Neural cell (in vitro differentiated cells): Measurements from ENCODE around the gene BRD3OS. TPM values are rescaled to one million over a fixed set of nuclear protein-coding genes. Genes with fewer than 3 reads are reported as not detected.

ENCODE experiments used
- H2AFZ ChIP-seq: fragments of 200-600, 300-800 bp; sonication (generic), shearing (Covaris generic); 2 replicates; pipeline ENCODE4 v1.6.0; 2014; ENCODE audit warnings: low read depth, mild to moderate bottlenecking, antibody characterized with exemption, low read length, moderate library complexity
- H3F3A ChIP-seq: fragments of 200-600 bp; shearing (Covaris generic); 2 replicates; pipeline ENCODE4 v1.6.1; 2016; ENCODE audit warnings: mild to moderate bottlenecking, moderate library complexity, mixed read lengths, antibody characterized with exemption, low read length; ENCODE audit not compliant: insufficient read depth, poor library complexity, severe bottlenecking
- H3K27ac ChIP-seq: fragments of 200-600, 300-800 bp; sonication (generic), shearing (Covaris generic); 2 replicates; pipeline ENCODE4 v1.5.1; 2014; ENCODE audit warnings: mild to moderate bottlenecking, low read length, moderate library complexity
- H3K27me3 ChIP-seq: fragments of 300-800, 200-600 bp; sonication (generic), shearing (Covaris generic); 2 replicates; pipeline ENCODE4 v1.6.0; 2014; ENCODE audit warnings: mild to moderate bottlenecking, low read depth, low read length, moderate library complexity; ENCODE audit not compliant: insufficient read depth
- H3K36me3 ChIP-seq: fragments of 300-800, 200-600 bp; sonication (generic), shearing (Covaris generic); 2 replicates; pipeline ENCODE4 v1.5.1; 2014; ENCODE audit warnings: mild to moderate bottlenecking, antibody characterized with exemption, low read length, moderate library complexity; ENCODE audit not compliant: insufficient read depth
- H3K4me2 ChIP-seq: fragments of 300-800, 200-600 bp; sonication (generic), shearing (Covaris generic); 2 replicates; pipeline ENCODE4 v1.6.0; 2014; ENCODE audit warnings: mild to moderate bottlenecking, low read length
- H3K4me3 ChIP-seq: fragments of 300-800, 200-600 bp; sonication (generic), shearing (Covaris generic); 2 replicates; pipeline ENCODE4 v1.5.1; 2014; ENCODE audit warnings: mild to moderate bottlenecking, low read length, moderate library complexity
- H3K79me2 ChIP-seq: fragments of 200-600 bp; shearing (Covaris generic); replicated peaks from 2 replicates; pipeline ENCODE4 v1.6.0; 2014; ENCODE audit warnings: mild to moderate bottlenecking, low read length, moderate library complexity; ENCODE audit not compliant: insufficient read depth
- H3K9ac ChIP-seq: fragments of 300-800, 200-600 bp; sonication (generic), shearing (Covaris generic); 2 replicates; pipeline ENCODE4 v1.6.1; 2016; ENCODE audit warnings: mild to moderate bottlenecking, low read length, mixed read lengths
- H3K9me2 ChIP-seq: fragments of 200-600 bp; shearing (Covaris generic); 2 replicates; pipeline ENCODE4 v1.6.1; 2016; ENCODE audit warnings: mild to moderate bottlenecking, low read length, mixed read lengths; ENCODE audit not compliant: insufficient read depth
- H3K9me3 ChIP-seq: fragments of 200-600, 300-800 bp; sonication (generic), shearing (Covaris generic); 2 replicates; pipeline ENCODE4 v1.6.1; 2016; ENCODE audit warnings: mild to moderate bottlenecking, mixed run types, low read length, moderate library complexity, mixed read lengths
- H4K20me1 ChIP-seq: fragments of 200-600 bp; shearing (Covaris generic); 2 replicates; pipeline ENCODE4 v1.6.1; 2016; ENCODE audit warnings: mild to moderate bottlenecking, mixed run types; ENCODE audit not compliant: insufficient read depth
- CTCF ChIP-seq: fragments of 450-650 bp; IDR thresholded peaks from 2 replicates; pipeline ENCODE4 v1.5.1; 2014; ENCODE audit warnings: antibody characterized with exemption, mild to moderate bottlenecking, moderate library complexity; ENCODE audit not compliant: poor library complexity, severe bottlenecking
- EP300 ChIP-seq: fragments of 450-650 bp; conservative IDR thresholded peaks from 2 replicates; pipeline ENCODE4 v1.6.1; 2014; ENCODE audit warnings: antibody characterized with exemption, mild to moderate bottlenecking, moderate library complexity; ENCODE audit not compliant: poor library complexity, severe bottlenecking
- EZH2 ChIP-seq: fragments of 200-600, 300-800 bp; shearing (Covaris generic), sonication (generic); IDR thresholded peaks from 2 replicates; pipeline ENCODE4 v1.6.1; 2014; ENCODE audit warnings: antibody characterized with exemption, low read length, borderline replicate concordance, mild to moderate bottlenecking; ENCODE audit not compliant: insufficient read depth, poor library complexity, severe bottlenecking
- MXI1 ChIP-seq: fragments of 450-650 bp; conservative IDR thresholded peaks from 2 replicates; pipeline ENCODE4 v1.6.1; 2014; ENCODE audit warnings: antibody characterized with exemption, mild to moderate bottlenecking; ENCODE audit not compliant: poor library complexity, severe bottlenecking
- POLR2AphosphoS5 ChIP-seq: IDR thresholded peaks from 2 replicates; pipeline ENCODE4 v1.6.1; 2012
- RAD21 ChIP-seq: fragments of 450-650 bp; conservative IDR thresholded peaks from 2 replicates; pipeline ENCODE4 v1.6.1; 2014; ENCODE audit warnings: antibody characterized with exemption, mild to moderate bottlenecking, moderate library complexity
- REST ChIP-seq: IDR thresholded peaks from 2 replicates; pipeline ENCODE4 v1.6.1; 2012; ENCODE audit warnings: borderline replicate concordance
- SMC3 ChIP-seq: fragments of 450-650 bp; conservative IDR thresholded peaks from 2 replicates; pipeline ENCODE4 v1.6.1; 2014; ENCODE audit warnings: antibody characterized with exemption, mild to moderate bottlenecking, moderate library complexity; ENCODE audit not compliant: poor library complexity
- TAF1 ChIP-seq: IDR thresholded peaks from 2 replicates; pipeline ENCODE4 v1.6.1; 2012; ENCODE audit warnings: low read depth
- polyA plus RNA-seq: library from polyadenylated mRNA; depleted of rRNA; stranded (reverse); fragments of >200 nt; gene quantifications from 2 replicates; pipeline ENCODE4 v1.2.3, GENCODE V29; 2014

The BRD3OS gene
- polyA plus RNA-seq, 1 donor from 2014 or later: 49.5 TPM

DNA sequence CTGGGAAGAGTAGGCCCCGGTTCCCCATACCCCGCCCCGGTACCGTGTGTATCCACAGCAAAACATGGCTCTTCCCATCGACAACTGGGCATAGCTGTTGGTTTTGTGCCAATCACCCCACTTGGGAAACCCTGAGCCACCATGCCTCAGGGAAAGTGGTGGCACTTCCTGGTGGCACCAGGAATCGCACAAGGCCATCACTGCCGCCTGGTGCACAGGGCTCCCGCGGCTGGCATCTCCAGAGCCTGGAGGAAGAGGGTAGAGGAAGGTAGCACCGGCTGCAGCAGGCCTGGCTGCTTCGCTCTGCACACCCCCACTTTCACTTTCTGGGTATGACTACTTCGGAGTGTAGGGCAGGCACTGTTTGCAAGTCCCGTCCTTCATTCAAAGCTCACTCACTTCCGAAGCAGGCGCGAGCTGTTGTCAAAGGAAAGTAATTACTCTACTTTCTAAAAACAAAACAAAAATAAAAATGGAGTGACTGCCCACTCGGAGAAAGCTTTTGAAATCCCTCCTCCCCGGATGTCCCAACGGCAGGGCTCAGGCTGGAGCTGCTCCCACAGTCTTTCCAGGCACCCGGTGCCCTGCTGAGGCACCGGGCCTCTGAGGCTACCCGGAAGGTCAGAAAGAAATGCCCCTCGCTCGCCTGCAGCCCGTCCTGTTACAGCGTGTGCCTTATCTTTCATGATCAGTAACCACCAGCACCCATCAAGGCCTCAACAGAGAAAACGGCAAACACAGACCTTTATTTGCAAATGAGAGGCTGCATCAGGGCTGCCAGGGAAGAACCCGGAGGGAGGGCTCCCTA, 40.5 kb downstream of the BRD3OS start:
- Histone ChIP-seq H3K4me2 (peak overlapping the region; percentile 97), H3K27ac (peak overlapping the region; percentile 80), H3K4me3 (peak overlapping the region; percentile 92), H3K9me3 (no peaks in the 10 kb centered on the region), H3K9me2 (no peaks in the 10 kb centered on the region), H4K20me1 (peaks cover 45% of the 10 kb centered on the region), H3K36me3 (no peaks in the 10 kb centered on the region), H3K9ac (peak overlapping the region; percentile 87), H3F3A (no peaks in the 10 kb centered on the region), H3K27me3 (no peaks in the 10 kb centered on the region), H2AFZ (no peak overlapping the region), H3K79me2 (peaks cover 63% of the 10 kb centered on the region)
- TF ChIP-seq EZH2 (no peak), EP300 (no peak), SMC3 (no peak), POLR2AphosphoS5 (no peak), RAD21 (no peak), CTCF (no peak), MXI1 (no peak), REST (no peak), TAF1 (no peak)

GRCh38 chr9:134066526-134066912, 41.2 kb downstream of the BRD3OS start:
- Histone ChIP-seq H3K9me3 (no peaks in the 10 kb centered on the region), H3K4me3 (peak overlapping the region; percentile 92), H2AFZ (no peak overlapping the region), H3K79me2 (peaks cover 56% of the 10 kb centered on the region), H3K4me2 (peak overlapping the region; percentile 97), H3K9ac (peak overlapping the region; percentile 87), H3K27me3 (no peaks in the 10 kb centered on the region), H3K9me2 (no peaks in the 10 kb centered on the region), H3K27ac (peak overlapping the region; percentile 80), H4K20me1 (peaks cover 38% of the 10 kb centered on the region), H3F3A (no peaks in the 10 kb centered on the region), H3K36me3 (no peaks in the 10 kb centered on the region)
- no peak for TF ChIP-seq POLR2AphosphoS5
- TF ChIP-seq MXI1: no peak
- no peak for TF ChIP-seq EZH2
